A549 (cell line): ENCODE data around the gene UXS1. TPM values are rescaled to one million over a fixed set of nuclear protein-coding genes. Genes with fewer than 3 reads are reported as not detected.

Experiments used
- ATAC-seq, 2 experiments: fragments of 200-7000 bp in 1 of 2; fragments of >200 bp in 1 of 2; cut with Nextera tagmentation in 1 of 2; cut with Tn5 transposase in 1 of 2; 3 replicates each; pipeline versions ENCODE4 v1.8.0 to v1.9.1; 2018 to 2020; ENCODE audit warnings: mild to moderate bottlenecking in 1 of 2, moderate library complexity in 1 of 2
- CTCF ChIA-PET: fragments of 300-600 bp; sonication (Branson Sonifier 250); formaldehyde crosslinking; extraction: SDS; loops from one replicate; lab custom pipeline; 2021; ENCODE audit warnings: antibody characterized with exemption, inconsistent platforms; lab: Yijun Ruan, JAX
- POLR2A ChIA-PET: fragments of 350-600 bp; formaldehyde crosslinking; extraction: SDS; loops from one replicate; lab custom pipeline; 2021; ENCODE audit warnings: antibody characterized with exemption, inconsistent platforms; lab: Yijun Ruan, JAX
- DNase-seq, 2 experiments: peaks; one replicate each; pipeline versions ENCODE4 v3.0.0 to v3.0.0-alpha.2; 2011 to 2016; ENCODE audit warnings: low read depth in 1 of 2, low spot score in 1 of 2
- FAIRE-seq: peaks from 2 replicates; lab custom pipeline; 2011; peaks lifted over from hg19 to GRCh38; lab: Jason Lieb, UNC
- H3K27ac ChIP-seq, 2 experiments: fragments of >200 bp; sonication (Bioruptor Twin); formaldehyde crosslinking; 3 replicates each; pipeline ENCODE4 v1.5.1; 2016 to 2017
- H3K4me1 ChIP-seq: fragments of >200 bp; sonication (Bioruptor Twin); formaldehyde crosslinking; 3 replicates; pipeline ENCODE4 v1.6.1; 2016
- H3K4me2 ChIP-seq: fragments of >200 bp; sonication (Bioruptor Twin); formaldehyde crosslinking; 3 replicates; pipeline ENCODE4 v1.6.1; 2016
- H3K4me3 ChIP-seq: fragments of >200 bp; sonication (Bioruptor Twin); formaldehyde crosslinking; 3 replicates; pipeline ENCODE4 v1.5.1; 2016
- H3K9me3 ChIP-seq: fragments of >200 bp; sonication (Bioruptor Twin); formaldehyde crosslinking; 3 replicates; pipeline ENCODE4 v1.6.1; 2016
- CHD2 ChIP-seq: fragments of 150-350 bp; IDR thresholded peaks from 2 replicates; pipeline ENCODE4 v1.6.1; 2014; ENCODE audit warnings: low read length; ENCODE audit not compliant: partially characterized antibody
- CHD4 ChIP-seq: fragments of 200-600 bp; sonication (generic); IDR thresholded peaks from 2 replicates; pipeline ENCODE4 v1.6.1; 2016; ENCODE audit warnings: antibody characterized with exemption, mild to moderate bottlenecking, borderline replicate concordance
- EP300 ChIP-seq, 2 experiments: fragments of >200 bp; sonication (Bioruptor Twin); formaldehyde crosslinking; IDR thresholded peaks; 2 replicates in 1 of 2; 3 replicates in 1 of 2; pipeline ENCODE4 v1.6.1; 2016 to 2017
- GATA3 ChIP-seq: IDR thresholded peaks from 2 replicates; pipeline ENCODE4 v1.6.1; 2012; ENCODE audit warnings: borderline replicate concordance
- HDAC2 ChIP-seq: fragments of 200-600 bp; sonication (generic); IDR thresholded peaks from 2 replicates; pipeline ENCODE4 v1.6.1; 2016
- HOXA7 ChIP-seq: fragments of 250-450 bp; sonication (Bioruptor Pico); IDR thresholded peaks from 2 replicates; pipeline ENCODE4 v1.5.0; 2020; ENCODE audit warnings: mild to moderate bottlenecking, moderate library complexity
- KDM1A ChIP-seq: fragments of 200-600 bp; sonication (generic); IDR thresholded peaks from 2 replicates; pipeline ENCODE4 v1.6.1; 2016; ENCODE audit warnings: low read depth, mild to moderate bottlenecking
- NFE2L2 ChIP-seq: fragments of 150-350 bp; conservative IDR thresholded peaks from 2 replicates; pipeline ENCODE4 v1.6.1; 2014; ENCODE audit warnings: low read length
- NPAS2 ChIP-seq: fragments of 250-450 bp; sonication (Bioruptor Pico); IDR thresholded peaks from 2 replicates; pipeline ENCODE4 v1.8.0; 2022; ENCODE audit warnings: mild to moderate bottlenecking, moderate library complexity, borderline replicate concordance
- PHF8 ChIP-seq: fragments of 200-600 bp; sonication (generic); IDR thresholded peaks from 2 replicates; pipeline ENCODE4 v1.6.1; 2016; ENCODE audit warnings: low read depth, mild to moderate bottlenecking, antibody characterized with exemption, moderate library complexity, borderline replicate concordance
- RARB ChIP-seq: fragments of 250-450 bp; sonication (Bioruptor Pico); IDR thresholded peaks from 2 replicates; pipeline ENCODE4 v1.8.0; 2021; ENCODE audit warnings: mild to moderate bottlenecking, moderate library complexity
- RCOR1 ChIP-seq: fragments of 150-350 bp; IDR thresholded peaks from 2 replicates; pipeline ENCODE4 v1.6.1; 2014; ENCODE audit warnings: antibody characterized with exemption, low read length, low read depth
- RNF2 ChIP-seq: fragments of 200-600 bp; sonication (generic); IDR thresholded peaks from 2 replicates; pipeline ENCODE4 v1.6.1; 2016; ENCODE audit warnings: low read depth, mild to moderate bottlenecking, antibody characterized with exemption, moderate library complexity, borderline replicate concordance
- SMC3 ChIP-seq: fragments of >200 bp; sonication (Bioruptor Twin); formaldehyde crosslinking; IDR thresholded peaks from 3 replicates; pipeline ENCODE4 v1.6.1; 2018; ENCODE audit warnings: inconsistent platforms
- ZFP36 ChIP-seq: fragments of 450-650 bp; IDR thresholded peaks from 2 replicates; pipeline ENCODE4 v1.6.1; 2014; ENCODE audit warnings: borderline replicate concordance; ENCODE audit not compliant: partially characterized antibody
- ZSCAN20 ChIP-seq: fragments of 250-450 bp; sonication (Bioruptor Pico); IDR thresholded peaks from 2 replicates; pipeline ENCODE4 v1.8.0; 2022; ENCODE audit warnings: mild to moderate bottlenecking, moderate library complexity
- WGBS: methylation state at CpG from one replicate; pipeline ENCODE4 v1.1.6; 2017; ENCODE audit errors: missing lambda C conversion rate; 5-methylcytosine and 5-hydroxymethylcytosine counted together
- polyA plus RNA-seq, 4 experiments: library from polyadenylated mRNA; depleted of rRNA in 3 of 4; stranded (reverse); fragments of >200 nt; fragmentation: RNase III in 1 of 4; extraction: RNeasy Plus Mini Kit Qiagen cat#74134 plus additional on column Dnase treatment in 1 of 4; gene quantifications; 2 replicates in 3 of 4; 3 replicates in 1 of 4; pipeline ENCODE4 v1.2.3, GENCODE V29; 2011 to 2017
- TF ChIP-seq, protein P1 (sequence below): fragments of 250-450 bp; sonication (Bioruptor Pico); IDR thresholded peaks from 2 replicates; pipeline ENCODE4 v1.5.0; 2020; ENCODE audit warnings: low read depth, mild to moderate bottlenecking, moderate library complexity
- TF ChIP-seq, protein P2 (sequence below): IDR thresholded peaks from 2 replicates; pipeline ENCODE4 v1.6.1; 2012; ENCODE audit warnings: low read depth, borderline replicate concordance
- TF ChIP-seq, protein P3 (sequence below): fragments of 250-450 bp; sonication (Bioruptor Pico); IDR thresholded peaks from 2 replicates; pipeline ENCODE4 v1.5.0; 2021; ENCODE audit warnings: mild to moderate bottlenecking, moderate library complexity, borderline replicate concordance
- TF ChIP-seq, protein P4 (sequence below): fragments of 150-350 bp; IDR thresholded peaks from 2 replicates; pipeline ENCODE4 v1.6.1; 2014; ENCODE audit warnings: low read depth, mild to moderate bottlenecking, low read length

Gene UXS1
- polyA plus RNA-seq, 2 of the 4 experiments (the other 2 are of a cell fraction) = 50.5 to 53.2 TPM

DNA sequence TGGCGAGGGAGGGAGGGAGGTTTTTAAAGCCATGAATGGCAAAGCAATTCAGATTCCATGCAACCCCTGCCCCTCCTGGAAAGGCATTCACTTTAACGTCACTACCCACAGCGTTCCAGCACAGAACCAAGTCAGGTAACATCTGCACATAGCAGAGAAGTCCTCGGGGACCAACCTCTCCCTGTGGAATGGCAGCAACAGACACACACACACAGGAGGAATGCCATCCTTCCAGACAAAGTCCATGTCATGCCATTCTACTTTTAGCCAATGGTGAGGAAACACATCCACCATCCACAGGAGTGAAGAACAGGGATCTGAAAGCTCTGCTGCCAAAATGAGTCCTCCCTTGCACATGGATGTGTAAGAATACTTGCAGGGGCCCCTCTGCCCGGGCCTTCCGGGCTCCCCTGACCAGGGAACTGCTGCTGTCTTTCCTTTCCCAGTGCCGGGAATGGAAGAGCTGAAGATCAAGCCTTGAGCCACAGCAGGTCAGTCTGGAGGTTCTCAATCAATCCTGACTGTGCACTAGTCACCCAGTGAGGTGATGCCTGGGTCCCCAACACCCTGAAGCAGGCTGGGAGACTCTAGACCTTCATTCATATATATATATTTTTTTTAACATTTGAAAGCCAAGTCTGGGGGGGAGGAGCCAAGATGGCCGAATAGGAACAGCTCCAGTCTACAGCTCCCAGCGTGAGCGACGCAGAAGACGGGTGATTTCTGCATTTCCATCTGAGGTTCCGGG lies 63.7 kb downstream of the UXS1 start:
- POLR2A ChIA-PET = no interaction called here
- no peak for TF ChIP-seq PHF8
- TF ChIP-seq, protein P1, sequence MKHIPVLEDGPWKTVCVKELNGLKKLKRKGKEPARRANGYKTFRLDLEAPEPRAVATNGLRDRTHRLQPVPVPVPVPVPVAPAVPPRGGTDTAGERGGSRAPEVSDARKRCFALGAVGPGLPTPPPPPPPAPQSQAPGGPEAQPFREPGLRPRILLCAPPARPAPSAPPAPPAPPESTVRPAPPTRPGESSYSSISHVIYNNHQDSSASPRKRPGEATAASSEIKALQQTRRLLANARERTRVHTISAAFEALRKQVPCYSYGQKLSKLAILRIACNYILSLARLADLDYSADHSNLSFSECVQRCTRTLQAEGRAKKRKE (CRISPR knock-in tag) = 0 out of 2 replicates have a peak, but pooled peaks have one; percentile 38
- no peak for TF ChIP-seq SMC3
- no peaks in the 10 kb centered on the region for H3K9me3 ChIP-seq
- CTCF ChIA-PET = no interaction called here
- H3K27ac ChIP-seq = peak overlapping the region; percentile 84 to 92
- peak overlapping the region; percentile 43 for H3K4me3 ChIP-seq
- H3K4me2 ChIP-seq = peak overlapping the region; percentile 86
- WGBS = 34% methylated on average over 11 of the region's 13 CpGs
- FAIRE-seq = no peak
- peaks cover 23% of the 10 kb centered on the region for H3K4me1 ChIP-seq
- ATAC-seq = peak; percentile 80 to 94; a peak in 5 of 6 replicates
- peak in 1 of 2 experiments; percentile 35 for DNase-seq

DNA sequence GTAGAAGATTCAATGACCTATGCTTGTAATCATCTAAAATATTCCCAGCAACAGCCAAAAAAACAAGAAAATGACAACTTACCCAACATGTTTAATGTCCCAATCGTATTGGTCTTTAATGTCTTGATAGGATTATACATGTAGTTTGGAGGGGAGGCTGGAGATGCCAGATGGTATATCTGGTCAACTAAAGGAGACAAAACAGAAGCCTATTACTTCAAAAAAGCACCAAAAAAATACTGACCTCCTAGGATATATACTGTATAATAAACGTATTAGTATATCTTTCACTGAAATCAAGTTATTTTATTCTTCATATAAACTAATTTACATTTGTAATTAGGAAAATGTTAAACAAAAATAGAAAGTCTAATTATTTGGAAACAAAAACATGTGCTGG lies 64.5 kb downstream of the UXS1 start:
- no peak for FAIRE-seq
- POLR2A ChIA-PET = no interaction called here
- WGBS = 89% methylated on average over 2 of the region's 2 CpGs
- no peak for ATAC-seq
- H3K4me1 ChIP-seq = peaks cover 28% of the 10 kb centered on the region
- TF ChIP-seq EP300 (IDR thresholded peaks at IDR 0.05) (no peak), RNF2 (no peak), RCOR1 (no peak), PHF8 (no peak), CHD4 (no peak), KDM1A (no peak), HOXA7 (CRISPR knock-in tag) (no peak)
- TF ChIP-seq, protein P2, sequence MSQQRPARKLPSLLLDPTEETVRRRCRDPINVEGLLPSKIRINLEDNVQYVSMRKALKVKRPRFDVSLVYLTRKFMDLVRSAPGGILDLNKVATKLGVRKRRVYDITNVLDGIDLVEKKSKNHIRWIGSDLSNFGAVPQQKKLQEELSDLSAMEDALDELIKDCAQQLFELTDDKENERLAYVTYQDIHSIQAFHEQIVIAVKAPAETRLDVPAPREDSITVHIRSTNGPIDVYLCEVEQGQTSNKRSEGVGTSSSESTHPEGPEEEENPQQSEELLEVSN = no peak
- TF ChIP-seq, protein P3, sequence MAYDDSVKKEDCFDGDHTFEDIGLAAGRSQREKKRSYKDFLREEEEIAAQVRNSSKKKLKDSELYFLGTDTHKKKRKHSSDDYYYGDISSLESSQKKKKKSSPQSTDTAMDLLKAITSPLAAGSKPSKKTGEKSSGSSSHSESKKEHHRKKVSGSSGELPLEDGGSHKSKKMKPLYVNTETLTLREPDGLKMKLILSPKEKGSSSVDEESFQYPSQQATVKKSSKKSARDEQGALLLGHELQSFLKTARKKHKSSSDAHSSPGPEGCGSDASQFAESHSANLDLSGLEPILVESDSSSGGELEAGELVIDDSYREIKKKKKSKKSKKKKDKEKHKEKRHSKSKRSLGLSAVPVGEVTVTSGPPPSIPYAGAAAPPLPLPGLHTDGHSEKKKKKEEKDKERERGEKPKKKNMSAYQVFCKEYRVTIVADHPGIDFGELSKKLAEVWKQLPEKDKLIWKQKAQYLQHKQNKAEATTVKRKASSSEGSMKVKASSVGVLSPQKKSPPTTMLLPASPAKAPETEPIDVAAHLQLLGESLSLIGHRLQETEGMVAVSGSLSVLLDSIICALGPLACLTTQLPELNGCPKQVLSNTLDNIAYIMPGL (CRISPR knock-in tag) = no peak
- TF ChIP-seq, all 56 proteins: peak for 0
- Histone ChIP-seq H3K27ac (no peak overlapping the region; a peak in 2 of 6 replicates), H3K9me3 (no peaks in the 10 kb centered on the region), H3K4me3 (no peak overlapping the region), H3K4me2 (peak overlapping the region; percentile 86; the same call in 1 of the 3 replicates)
- CTCF ChIA-PET = no interaction called here
- DNase-seq = no peak

DNA sequence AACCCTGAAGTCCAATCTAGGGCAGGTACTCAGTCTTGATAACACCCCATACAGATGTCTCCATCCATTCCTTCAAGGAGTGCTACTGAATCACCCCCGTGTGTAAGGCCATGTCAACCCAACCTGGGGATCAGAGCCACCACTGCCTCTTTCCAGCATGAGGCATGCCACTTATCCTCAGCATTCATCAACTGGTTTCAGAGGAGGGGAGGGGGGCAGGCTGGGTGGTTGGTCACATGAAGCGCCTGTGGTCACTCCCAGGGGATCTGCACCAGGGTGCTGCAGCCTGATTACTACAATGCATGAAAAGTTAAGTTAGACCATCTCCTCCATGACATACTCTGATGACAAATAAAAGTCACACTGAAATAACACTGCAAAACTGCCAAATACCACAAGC lies 65.0 kb downstream of the UXS1 start:
- 90% methylated on average over 2 of the region's 2 CpGs for WGBS

More for the DNA sequence above, 65.0 kb downstream of the UXS1 start:
- no peak for ATAC-seq
- H3K27ac ChIP-seq = no peak overlapping the region
- ChIA-PET POLR2A (no interaction called here), CTCF (no interaction called here)
- peaks cover 28% of the 10 kb centered on the region for H3K4me1 ChIP-seq
- no peak overlapping the region for H3K4me2 ChIP-seq
- H3K4me3 ChIP-seq = no peak overlapping the region
- no peak for FAIRE-seq
- no peak for TF ChIP-seq RARB (CRISPR knock-in tag)
- TF ChIP-seq CHD2 = no peak
- no peak for TF ChIP-seq GATA3
- no peak for TF ChIP-seq ZSCAN20 (CRISPR knock-in tag)
- TF ChIP-seq NPAS2 (CRISPR knock-in tag) = no peak
- TF ChIP-seq SMC3 = no peak
- TF ChIP-seq, protein P4, sequence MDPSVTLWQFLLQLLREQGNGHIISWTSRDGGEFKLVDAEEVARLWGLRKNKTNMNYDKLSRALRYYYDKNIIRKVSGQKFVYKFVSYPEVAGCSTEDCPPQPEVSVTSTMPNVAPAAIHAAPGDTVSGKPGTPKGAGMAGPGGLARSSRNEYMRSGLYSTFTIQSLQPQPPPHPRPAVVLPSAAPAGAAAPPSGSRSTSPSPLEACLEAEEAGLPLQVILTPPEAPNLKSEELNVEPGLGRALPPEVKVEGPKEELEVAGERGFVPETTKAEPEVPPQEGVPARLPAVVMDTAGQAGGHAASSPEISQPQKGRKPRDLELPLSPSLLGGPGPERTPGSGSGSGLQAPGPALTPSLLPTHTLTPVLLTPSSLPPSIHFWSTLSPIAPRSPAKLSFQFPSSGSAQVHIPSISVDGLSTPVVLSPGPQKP = no peak
- TF ChIP-seq ZFP36 = no peak
- TF ChIP-seq EP300 (IDR thresholded peaks at IDR 0.05) = no peak
- TF ChIP-seq HDAC2 = no peak
- TF ChIP-seq NFE2L2 = no peak
- H3K9me3 ChIP-seq = no peaks in the 10 kb centered on the region
- no peak for DNase-seq
